ENCODE measurements around the gene ARMC6.

DNA sequence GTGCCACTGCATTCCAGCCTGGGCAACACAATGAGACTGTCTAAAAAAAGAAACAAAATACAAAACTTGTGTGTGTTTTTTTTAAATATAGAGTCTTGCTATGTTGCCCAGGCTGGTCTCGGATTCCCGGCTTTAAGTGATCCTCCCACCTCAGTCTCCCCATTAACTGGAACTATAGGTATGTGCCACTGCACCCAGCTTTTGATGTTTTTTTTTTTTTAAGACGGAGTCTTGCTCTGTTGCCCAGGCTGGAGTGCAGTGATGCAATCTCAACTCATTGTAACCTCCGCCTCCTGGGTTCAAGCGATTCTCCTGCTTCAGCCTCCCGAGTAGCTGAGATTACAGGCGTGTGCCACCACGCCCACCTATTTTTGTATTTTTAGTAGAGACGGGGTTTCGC is 37.1 kb upstream of the ARMC6 start:
- TF ChIP-seq, protein P1, sequence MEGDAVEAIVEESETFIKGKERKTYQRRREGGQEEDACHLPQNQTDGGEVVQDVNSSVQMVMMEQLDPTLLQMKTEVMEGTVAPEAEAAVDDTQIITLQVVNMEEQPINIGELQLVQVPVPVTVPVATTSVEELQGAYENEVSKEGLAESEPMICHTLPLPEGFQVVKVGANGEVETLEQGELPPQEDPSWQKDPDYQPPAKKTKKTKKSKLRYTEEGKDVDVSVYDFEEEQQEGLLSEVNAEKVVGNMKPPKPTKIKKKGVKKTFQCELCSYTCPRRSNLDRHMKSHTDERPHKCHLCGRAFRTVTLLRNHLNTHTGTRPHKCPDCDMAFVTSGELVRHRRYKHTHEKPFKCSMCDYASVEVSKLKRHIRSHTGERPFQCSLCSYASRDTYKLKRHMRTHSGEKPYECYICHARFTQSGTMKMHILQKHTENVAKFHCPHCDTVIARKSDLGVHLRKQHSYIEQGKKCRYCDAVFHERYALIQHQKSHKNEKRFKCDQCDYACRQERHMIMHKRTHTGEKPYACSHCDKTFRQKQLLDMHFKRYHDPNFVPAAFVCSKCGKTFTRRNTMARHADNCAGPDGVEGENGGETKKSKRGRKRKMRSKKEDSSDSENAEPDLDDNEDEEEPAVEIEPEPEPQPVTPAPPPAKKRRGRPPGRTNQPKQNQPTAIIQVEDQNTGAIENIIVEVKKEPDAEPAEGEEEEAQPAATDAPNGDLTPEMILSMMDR (IDR thresholded peaks at IDR 0.05), result no peak
- TF ChIP-seq POLR2A (IDR thresholded peaks at IDR 0.05), result no peak

Measured in uterus (tissue), 2 donors.